Measurements from ENCODE around the gene RPS2. TPM values are rescaled to one million over a fixed set of nuclear protein-coding genes. Genes with fewer than 3 reads are reported as not detected.

The RPS2 gene
- total RNA-seq, 1 experiment from 2014 or later, result 4,395 TPM

- no peak for TF ChIP-seq NR1H2 (CRISPR knock-in tag; IDR thresholded peaks at IDR 0.05)
- no peak for TF ChIP-seq USF2 (CRISPR knock-in tag; IDR thresholded peaks at IDR 0.05)
These were observed 20.0 kb upstream of the RPS2 start (continued) for GRCh38 chr16:1984347-1985225.

GRCh38 chr16:1983544-1984346 is 19.1 kb upstream of the RPS2 start, which contains the start of gene GFER:
Gene GFER (plus strand): TSS chr16:1984193. CDS start chr16:1984219, 26 bp downstream.
- no peaks in the 10 kb centered on the region for H3K9me3 Mint-ChIP-seq
- POLR2A ChIA-PET, result interaction anchor here (0.5 to 1.3 kb wide), 2 partner anchors 172 to 175 kb away, joined by 3 to 4 read pairs; partner anchors contain the start of gene TRAF7
- ATAC-seq (peak; percentile 78), DNase-seq (ENCODE audit: low spot score) (peak; percentile 95)
- H3K36me3 Mint-ChIP-seq, result peaks cover 5% of the 10 kb centered on the region; the same call in 1 of the 2 replicates
- H3K4me3 Mint-ChIP-seq, result peak within 1 kb of the TSS; percentile 81
- H3K27ac Mint-ChIP-seq, result peak within 1 kb of the TSS; percentile 80
- CTCF ChIA-PET, result interaction anchor here (0.5 to 1.8 kb wide), 7 partner anchors 9 to 201 kb away, joined by 3 to 11 read pairs (median 3); partner anchors contain the start of genes NUBP2 and SPSB3
- H3K4me1 Mint-ChIP-seq, result peaks cover 30% of the 10 kb centered on the region
- H3K27me3 Mint-ChIP-seq (ENCODE audit: low read depth), result peaks cover 42% of the 10 kb centered on the region
- TF ChIP-seq, protein P1, sequence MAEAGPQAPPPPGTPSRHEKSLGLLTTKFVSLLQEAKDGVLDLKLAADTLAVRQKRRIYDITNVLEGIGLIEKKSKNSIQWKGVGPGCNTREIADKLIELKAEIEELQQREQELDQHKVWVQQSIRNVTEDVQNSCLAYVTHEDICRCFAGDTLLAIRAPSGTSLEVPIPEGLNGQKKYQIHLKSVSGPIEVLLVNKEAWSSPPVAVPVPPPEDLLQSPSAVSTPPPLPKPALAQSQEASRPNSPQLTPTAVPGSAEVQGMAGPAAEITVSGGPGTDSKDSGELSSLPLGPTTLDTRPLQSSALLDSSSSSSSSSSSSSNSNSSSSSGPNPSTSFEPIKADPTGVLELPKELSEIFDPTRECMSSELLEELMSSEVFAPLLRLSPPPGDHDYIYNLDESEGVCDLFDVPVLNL (CRISPR knock-in tag; IDR thresholded peaks at IDR 0.05; ENCODE audit: borderline replicate concordance, low read depth), result peak; percentile 81
- TF ChIP-seq OVOL2 (CRISPR knock-in tag; IDR thresholded peaks at IDR 0.05; ENCODE audit: borderline replicate concordance), result no peak; the same call in 1 of the 2 replicates
- no peak for TF ChIP-seq ZNF396 (CRISPR knock-in tag; IDR thresholded peaks at IDR 0.05; ENCODE audit: borderline replicate concordance)
- TF ChIP-seq E2F1 (CRISPR knock-in tag; IDR thresholded peaks at IDR 0.05), result no peak
- TF ChIP-seq ELF4 (CRISPR knock-in tag; IDR thresholded peaks at IDR 0.05; ENCODE audit: low read depth), result no peak
- TF ChIP-seq SOX15 (CRISPR knock-in tag; IDR thresholded peaks at IDR 0.05), result no peak
- TF ChIP-seq NFYB (CRISPR knock-in tag; conservative IDR thresholded peaks at IDR 0.05; ENCODE audit: low read depth), result 0 out of 2 replicates have a peak, but pooled peaks have one; percentile 5
- peak; percentile 61; the same call in 1 of the 2 replicates for TF ChIP-seq TEAD1 (CRISPR knock-in tag; IDR thresholded peaks at IDR 0.05)
- no peak for TF ChIP-seq PRDM15 (CRISPR knock-in tag; IDR thresholded peaks at IDR 0.05)
- TF ChIP-seq, protein P2, sequence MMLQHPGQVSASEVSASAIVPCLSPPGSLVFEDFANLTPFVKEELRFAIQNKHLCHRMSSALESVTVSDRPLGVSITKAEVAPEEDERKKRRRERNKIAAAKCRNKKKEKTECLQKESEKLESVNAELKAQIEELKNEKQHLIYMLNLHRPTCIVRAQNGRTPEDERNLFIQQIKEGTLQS (CRISPR knock-in tag; conservative IDR thresholded peaks at IDR 0.05), result no peak
- TF ChIP-seq, protein P3, sequence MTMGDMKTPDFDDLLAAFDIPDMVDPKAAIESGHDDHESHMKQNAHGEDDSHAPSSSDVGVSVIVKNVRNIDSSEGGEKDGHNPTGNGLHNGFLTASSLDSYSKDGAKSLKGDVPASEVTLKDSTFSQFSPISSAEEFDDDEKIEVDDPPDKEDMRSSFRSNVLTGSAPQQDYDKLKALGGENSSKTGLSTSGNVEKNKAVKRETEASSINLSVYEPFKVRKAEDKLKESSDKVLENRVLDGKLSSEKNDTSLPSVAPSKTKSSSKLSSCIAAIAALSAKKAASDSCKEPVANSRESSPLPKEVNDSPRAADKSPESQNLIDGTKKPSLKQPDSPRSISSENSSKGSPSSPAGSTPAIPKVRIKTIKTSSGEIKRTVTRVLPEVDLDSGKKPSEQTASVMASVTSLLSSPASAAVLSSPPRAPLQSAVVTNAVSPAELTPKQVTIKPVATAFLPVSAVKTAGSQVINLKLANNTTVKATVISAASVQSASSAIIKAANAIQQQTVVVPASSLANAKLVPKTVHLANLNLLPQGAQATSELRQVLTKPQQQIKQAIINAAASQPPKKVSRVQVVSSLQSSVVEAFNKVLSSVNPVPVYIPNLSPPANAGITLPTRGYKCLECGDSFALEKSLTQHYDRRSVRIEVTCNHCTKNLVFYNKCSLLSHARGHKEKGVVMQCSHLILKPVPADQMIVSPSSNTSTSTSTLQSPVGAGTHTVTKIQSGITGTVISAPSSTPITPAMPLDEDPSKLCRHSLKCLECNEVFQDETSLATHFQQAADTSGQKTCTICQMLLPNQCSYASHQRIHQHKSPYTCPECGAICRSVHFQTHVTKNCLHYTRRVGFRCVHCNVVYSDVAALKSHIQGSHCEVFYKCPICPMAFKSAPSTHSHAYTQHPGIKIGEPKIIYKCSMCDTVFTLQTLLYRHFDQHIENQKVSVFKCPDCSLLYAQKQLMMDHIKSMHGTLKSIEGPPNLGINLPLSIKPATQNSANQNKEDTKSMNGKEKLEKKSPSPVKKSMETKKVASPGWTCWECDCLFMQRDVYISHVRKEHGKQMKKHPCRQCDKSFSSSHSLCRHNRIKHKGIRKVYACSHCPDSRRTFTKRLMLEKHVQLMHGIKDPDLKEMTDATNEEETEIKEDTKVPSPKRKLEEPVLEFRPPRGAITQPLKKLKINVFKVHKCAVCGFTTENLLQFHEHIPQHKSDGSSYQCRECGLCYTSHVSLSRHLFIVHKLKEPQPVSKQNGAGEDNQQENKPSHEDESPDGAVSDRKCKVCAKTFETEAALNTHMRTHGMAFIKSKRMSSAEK (CRISPR knock-in tag; IDR thresholded peaks at IDR 0.05; ENCODE audit: borderline replicate concordance), result 0 out of 2 replicates have a peak, but pooled peaks have one; percentile 62
- TF ChIP-seq NFE2L1 (CRISPR knock-in tag; IDR thresholded peaks at IDR 0.05), result 0 out of 2 replicates have a peak, but pooled peaks have one; percentile 27
- TF ChIP-seq CREB1 (CRISPR knock-in tag; IDR thresholded peaks at IDR 0.05), result no peak
- TF ChIP-seq, protein P4, sequence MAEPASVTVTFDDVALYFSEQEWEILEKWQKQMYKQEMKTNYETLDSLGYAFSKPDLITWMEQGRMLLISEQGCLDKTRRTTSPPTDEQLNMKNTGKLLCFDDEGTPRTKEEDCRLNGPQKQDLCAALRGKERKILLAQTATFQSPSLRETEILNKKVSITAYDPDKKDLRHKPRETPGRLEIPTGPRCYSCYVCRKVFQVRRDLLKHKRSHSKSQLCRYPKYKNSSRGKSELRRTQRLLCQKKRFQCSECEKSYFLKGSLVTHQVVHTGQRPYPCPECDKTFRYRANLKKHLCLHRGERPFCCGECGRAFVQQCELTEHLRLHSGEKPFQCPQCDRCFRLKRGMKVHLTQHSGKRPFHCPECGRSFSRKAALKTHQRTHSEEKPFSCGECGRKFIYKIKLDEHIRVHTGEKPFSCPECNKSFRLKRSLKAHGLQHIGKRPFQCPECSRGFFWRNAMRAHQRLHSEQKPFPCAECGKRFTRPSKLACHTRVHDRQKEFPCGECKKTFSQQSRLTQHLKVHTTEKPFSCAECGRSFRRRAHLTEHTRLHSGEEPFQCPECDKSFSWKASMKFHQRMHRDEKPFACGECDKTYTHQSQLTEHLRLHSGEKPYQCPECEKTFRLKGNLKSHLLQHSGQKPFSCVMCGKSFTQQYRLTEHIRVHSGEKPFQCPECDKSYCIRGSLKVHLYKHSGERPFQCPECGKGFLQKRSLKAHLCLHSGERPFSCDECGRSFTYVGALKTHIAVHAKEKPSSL (CRISPR knock-in tag; conservative IDR thresholded peaks at IDR 0.05), result no peak
- no peak for TF ChIP-seq SMAD3 (CRISPR knock-in tag; IDR thresholded peaks at IDR 0.05; ENCODE audit: borderline replicate concordance)
- TF ChIP-seq ZNF423 (CRISPR knock-in tag; IDR thresholded peaks at IDR 0.05), result peak; percentile 11; the same call in 1 of the 2 replicates
- no peak for TF ChIP-seq ZNF671 (CRISPR knock-in tag; IDR thresholded peaks at IDR 0.05)
